22Rv1 (cell line): ENCODE results near the gene BEX3.

Source experiments
- ZFX ChIP-seq: fragments of 450-650 bp; IDR thresholded peaks from 2 replicates; pipeline ENCODE4 v1.6.1; 2017; ENCODE audit warnings: antibody characterized with exemption, borderline replicate concordance
- TF ChIP-seq, protein P1 (sequence below): fragments of 450-650 bp; IDR thresholded peaks from 2 replicates; pipeline ENCODE4 v1.5.1; 2017; ENCODE audit warnings: mild to moderate bottlenecking

DNA sequence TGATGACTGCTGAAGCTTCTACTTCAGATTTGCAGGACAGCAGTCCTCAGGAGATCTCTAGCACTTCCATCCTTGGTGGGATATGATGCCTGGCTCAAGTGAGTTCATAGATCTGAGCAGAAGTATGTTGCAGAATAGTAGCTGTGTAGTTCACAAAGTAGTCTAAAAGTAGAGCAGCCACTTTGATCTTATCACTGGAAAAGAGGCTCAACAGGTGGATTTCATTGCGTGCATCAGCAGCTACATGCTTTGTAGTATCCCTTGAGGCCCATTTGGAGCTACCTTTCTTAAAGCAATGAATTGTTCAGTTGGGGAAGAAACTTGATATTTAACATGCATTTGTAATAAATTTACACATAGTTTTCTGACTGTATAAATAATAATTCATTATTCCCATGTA is 29.9 kb downstream of the BEX3 start:
- TF ChIP-seq, protein P1, sequence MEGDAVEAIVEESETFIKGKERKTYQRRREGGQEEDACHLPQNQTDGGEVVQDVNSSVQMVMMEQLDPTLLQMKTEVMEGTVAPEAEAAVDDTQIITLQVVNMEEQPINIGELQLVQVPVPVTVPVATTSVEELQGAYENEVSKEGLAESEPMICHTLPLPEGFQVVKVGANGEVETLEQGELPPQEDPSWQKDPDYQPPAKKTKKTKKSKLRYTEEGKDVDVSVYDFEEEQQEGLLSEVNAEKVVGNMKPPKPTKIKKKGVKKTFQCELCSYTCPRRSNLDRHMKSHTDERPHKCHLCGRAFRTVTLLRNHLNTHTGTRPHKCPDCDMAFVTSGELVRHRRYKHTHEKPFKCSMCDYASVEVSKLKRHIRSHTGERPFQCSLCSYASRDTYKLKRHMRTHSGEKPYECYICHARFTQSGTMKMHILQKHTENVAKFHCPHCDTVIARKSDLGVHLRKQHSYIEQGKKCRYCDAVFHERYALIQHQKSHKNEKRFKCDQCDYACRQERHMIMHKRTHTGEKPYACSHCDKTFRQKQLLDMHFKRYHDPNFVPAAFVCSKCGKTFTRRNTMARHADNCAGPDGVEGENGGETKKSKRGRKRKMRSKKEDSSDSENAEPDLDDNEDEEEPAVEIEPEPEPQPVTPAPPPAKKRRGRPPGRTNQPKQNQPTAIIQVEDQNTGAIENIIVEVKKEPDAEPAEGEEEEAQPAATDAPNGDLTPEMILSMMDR: no peak
- no peak for TF ChIP-seq ZFX
